22Rv1 (cell line): ENCODE data around the gene EPHA10.

ENCODE experiments used
- H3K27ac ChIP-seq: fragments of 450-650 bp; 2 replicates; pipeline ENCODE4 v1.5.1; 2017
- ZFX ChIP-seq: fragments of 450-650 bp; IDR thresholded peaks from 2 replicates; pipeline ENCODE4 v1.6.1; 2017; ENCODE audit warnings: antibody characterized with exemption, borderline replicate concordance
- TF ChIP-seq, protein P1 (sequence below): fragments of 450-650 bp; IDR thresholded peaks from 2 replicates; pipeline ENCODE4 v1.5.1; 2017; ENCODE audit warnings: mild to moderate bottlenecking

EPHA10 gene

GRCh38 chr1:37717631-37718030 lies 47.3 kb downstream of the EPHA10 start:
- no peak overlapping the region for H3K27ac ChIP-seq
- no peak for TF ChIP-seq ZFX
- TF ChIP-seq, protein P1, sequence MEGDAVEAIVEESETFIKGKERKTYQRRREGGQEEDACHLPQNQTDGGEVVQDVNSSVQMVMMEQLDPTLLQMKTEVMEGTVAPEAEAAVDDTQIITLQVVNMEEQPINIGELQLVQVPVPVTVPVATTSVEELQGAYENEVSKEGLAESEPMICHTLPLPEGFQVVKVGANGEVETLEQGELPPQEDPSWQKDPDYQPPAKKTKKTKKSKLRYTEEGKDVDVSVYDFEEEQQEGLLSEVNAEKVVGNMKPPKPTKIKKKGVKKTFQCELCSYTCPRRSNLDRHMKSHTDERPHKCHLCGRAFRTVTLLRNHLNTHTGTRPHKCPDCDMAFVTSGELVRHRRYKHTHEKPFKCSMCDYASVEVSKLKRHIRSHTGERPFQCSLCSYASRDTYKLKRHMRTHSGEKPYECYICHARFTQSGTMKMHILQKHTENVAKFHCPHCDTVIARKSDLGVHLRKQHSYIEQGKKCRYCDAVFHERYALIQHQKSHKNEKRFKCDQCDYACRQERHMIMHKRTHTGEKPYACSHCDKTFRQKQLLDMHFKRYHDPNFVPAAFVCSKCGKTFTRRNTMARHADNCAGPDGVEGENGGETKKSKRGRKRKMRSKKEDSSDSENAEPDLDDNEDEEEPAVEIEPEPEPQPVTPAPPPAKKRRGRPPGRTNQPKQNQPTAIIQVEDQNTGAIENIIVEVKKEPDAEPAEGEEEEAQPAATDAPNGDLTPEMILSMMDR, result no peak

GRCh38 chr1:37716321-37716720 lies 48.6 kb downstream of the EPHA10 start:
- TF ChIP-seq, protein P1, result no peak
- TF ChIP-seq ZFX, result no peak
- no peak overlapping the region for H3K27ac ChIP-seq

DNA sequence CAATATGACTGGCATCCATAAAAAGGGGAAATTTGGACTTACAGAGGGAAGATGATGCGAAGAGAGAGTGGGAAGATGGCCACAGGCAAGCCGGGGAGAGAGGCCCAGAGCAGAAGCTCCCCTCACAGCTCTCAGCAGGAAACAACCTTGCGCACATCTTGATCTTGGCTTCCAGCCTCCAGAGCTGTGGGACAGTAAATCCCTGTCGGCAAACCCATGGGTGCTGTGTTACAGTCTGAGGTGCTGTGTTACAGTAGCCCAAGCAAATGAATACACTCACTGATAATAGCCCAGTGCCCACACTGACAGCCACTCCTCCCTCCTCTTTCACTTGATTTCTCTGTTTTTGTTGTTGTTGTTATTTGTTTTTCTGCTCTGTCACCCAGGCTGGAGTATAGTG lies 50.2 kb downstream of the EPHA10 start:
- no peak overlapping the region for H3K27ac ChIP-seq
- TF ChIP-seq, protein P1, result no peak
- no peak for TF ChIP-seq ZFX

- no peak overlapping the region for H3K27ac ChIP-seq
- TF ChIP-seq, protein P1, result no peak
- TF ChIP-seq ZFX, result no peak
Measured at GRCh38 chr1:37714226-37714625, 50.7 kb downstream of the EPHA10 start.

- no peak for TF ChIP-seq ZFX
- TF ChIP-seq, protein P1, result no peak
- no peak overlapping the region for H3K27ac ChIP-seq
Measured at GRCh38 chr1:37708471-37708870, 56.4 kb downstream of the EPHA10 start.

- H3K27ac ChIP-seq, result no peak overlapping the region
- TF ChIP-seq, protein P1, result no peak
- TF ChIP-seq ZFX, result no peak
Measured at GRCh38 chr1:37705399-37705798, 59.5 kb downstream of the EPHA10 start.

DNA sequence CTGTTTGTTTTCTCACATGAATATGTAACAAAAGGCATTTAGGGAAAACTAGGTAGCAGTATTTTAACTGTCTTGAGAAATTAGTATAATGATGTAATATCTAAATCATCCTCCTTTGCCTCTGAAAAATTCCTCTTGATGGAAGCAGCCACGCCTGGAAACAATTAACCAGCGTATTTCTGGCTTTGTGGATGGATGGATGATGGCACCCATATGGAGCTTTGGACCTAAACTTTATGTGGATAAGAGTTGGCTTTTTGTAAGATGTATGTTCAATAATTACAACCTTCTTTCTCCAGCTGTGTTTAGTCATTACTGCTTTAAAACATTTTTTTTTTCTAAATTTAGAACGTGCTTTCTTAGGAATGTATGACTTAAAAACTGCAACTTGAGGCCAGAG lies 60.0 kb downstream of the EPHA10 start:
- H3K27ac ChIP-seq, result no peak overlapping the region
- TF ChIP-seq ZFX, result no peak
- TF ChIP-seq, protein P1, result no peak
